Loucy (cell line): ENCODE results near the gene CDH13.
A peak's percentile ranks its signal among the peaks of the same experiment; 100 is the strongest.

ENCODE experiments used
- H2AFZ ChIP-seq: fragments of 200-600 bp; sonication (generic); 2 replicates; pipeline ENCODE4 v1.6.0; 2016; ENCODE audit warnings: antibody characterized with exemption, mild to moderate bottlenecking, low read length, moderate library complexity
- H3F3A ChIP-seq: fragments of 200-600 bp; 2 replicates; pipeline ENCODE4 v1.6.0; 2016; ENCODE audit warnings: antibody characterized with exemption, low read depth, mild to moderate bottlenecking
- H3K27me3 ChIP-seq: fragments of 200-600 bp; sonication (generic); 2 replicates; pipeline ENCODE4 v1.6.1; 2014; ENCODE audit warnings: low read length, mild to moderate bottlenecking; ENCODE audit not compliant: insufficient read depth, poor library complexity, severe bottlenecking
- H3K36me3 ChIP-seq: fragments of 200-600 bp; sonication (generic); 2 replicates; pipeline ENCODE4 v1.6.1; 2016; ENCODE audit warnings: low read length; ENCODE audit not compliant: insufficient read depth
- H3K4me1 ChIP-seq: fragments of 200-600 bp; sonication (generic); 2 replicates; pipeline ENCODE4 v1.5.1; 2014; ENCODE audit warnings: low read length, mild to moderate bottlenecking; ENCODE audit not compliant: insufficient read depth, poor library complexity, severe bottlenecking
- H3K4me2 ChIP-seq: fragments of 200-600 bp; sonication (generic); 2 replicates; pipeline ENCODE4 v1.6.0; 2014; ENCODE audit warnings: antibody characterized with exemption, low read length, low read depth, mild to moderate bottlenecking; ENCODE audit not compliant: poor library complexity, severe bottlenecking
- H3K4me3 ChIP-seq: fragments of 200-600 bp; sonication (generic); 2 replicates; pipeline ENCODE4 v1.5.1; 2014; ENCODE audit warnings: low read length, mild to moderate bottlenecking, mixed read lengths; ENCODE audit not compliant: poor library complexity, severe bottlenecking
- H3K79me2 ChIP-seq: fragments of 200-600 bp; sonication (generic); 2 replicates; pipeline ENCODE4 v1.6.1; 2014; ENCODE audit warnings: low read length; ENCODE audit not compliant: insufficient read depth
- H3K9ac ChIP-seq: fragments of 200-600 bp; sonication (generic); 2 replicates; pipeline ENCODE4 v1.6.0; 2014; ENCODE audit warnings: mild to moderate bottlenecking, low read depth, low read length, moderate library complexity; ENCODE audit not compliant: poor library complexity, severe bottlenecking
- H3K9me2 ChIP-seq: fragments of 200-600 bp; sonication (generic); replicated peaks from 2 replicates; pipeline ENCODE4 v1.6.1; 2016; ENCODE audit warnings: low read depth, low read length, mixed read lengths
- H3K9me3 ChIP-seq: fragments of 200-600 bp; sonication (generic); 2 replicates; pipeline ENCODE4 v1.6.1; 2014; ENCODE audit warnings: mild to moderate bottlenecking, antibody characterized with exemption, low read length, low read depth; ENCODE audit not compliant: insufficient read depth
- H4K20me1 ChIP-seq: fragments of 200-600 bp; sonication (generic); 2 replicates; pipeline ENCODE4 v1.6.0; 2014; ENCODE audit warnings: antibody characterized with exemption, low read length, mild to moderate bottlenecking; ENCODE audit not compliant: insufficient read depth, poor library complexity, severe bottlenecking
- EZH2phosphoT487 ChIP-seq: fragments of 200-600 bp; IDR thresholded peaks from 2 replicates; pipeline ENCODE4 v1.6.1; 2018; ENCODE audit warnings: antibody characterized with exemption, mild to moderate bottlenecking, moderate library complexity, borderline replicate concordance
- TF ChIP-seq, protein P1 (sequence below): fragments of 200-600 bp; sonication (generic); conservative IDR thresholded peaks from 2 replicates; pipeline ENCODE4 v1.5.1; 2014; ENCODE audit warnings: mild to moderate bottlenecking, antibody characterized with exemption, low read length

Gene CDH13

DNA sequence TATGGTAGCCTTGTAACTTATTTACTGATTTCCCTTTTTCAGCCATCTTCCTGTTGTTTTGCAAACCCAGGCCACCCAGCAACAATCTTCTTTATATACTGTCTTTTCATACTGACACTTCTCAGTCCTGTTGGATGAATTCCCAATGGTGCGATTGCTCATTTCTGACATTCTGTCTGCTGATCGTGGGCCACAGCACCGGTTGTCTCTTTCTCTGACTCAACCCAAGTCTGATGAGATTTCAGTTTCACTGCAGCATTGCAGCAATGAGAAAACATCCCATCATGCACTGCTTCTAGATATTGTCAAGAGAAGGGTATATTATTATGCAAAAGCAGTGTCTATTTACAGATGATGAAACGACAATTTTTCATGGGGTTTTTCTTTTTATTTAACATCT is 831.8 kb downstream of the CDH13 start:
- Histone ChIP-seq H3K4me2 (no peak overlapping the region), H3K36me3 (no peaks in the 10 kb centered on the region), H3K27me3 (no peaks in the 10 kb centered on the region), H3K4me1 (no peaks in the 10 kb centered on the region), H2AFZ (no peak overlapping the region), H3F3A (no peaks in the 10 kb centered on the region), H3K79me2 (no peaks in the 10 kb centered on the region), H3K9me2 (no peaks in the 10 kb centered on the region), H3K9me3 (no peaks in the 10 kb centered on the region), H4K20me1 (no peaks in the 10 kb centered on the region), H3K4me3 (no peak overlapping the region), H3K9ac (no peak overlapping the region)
- TF ChIP-seq, protein P1, sequence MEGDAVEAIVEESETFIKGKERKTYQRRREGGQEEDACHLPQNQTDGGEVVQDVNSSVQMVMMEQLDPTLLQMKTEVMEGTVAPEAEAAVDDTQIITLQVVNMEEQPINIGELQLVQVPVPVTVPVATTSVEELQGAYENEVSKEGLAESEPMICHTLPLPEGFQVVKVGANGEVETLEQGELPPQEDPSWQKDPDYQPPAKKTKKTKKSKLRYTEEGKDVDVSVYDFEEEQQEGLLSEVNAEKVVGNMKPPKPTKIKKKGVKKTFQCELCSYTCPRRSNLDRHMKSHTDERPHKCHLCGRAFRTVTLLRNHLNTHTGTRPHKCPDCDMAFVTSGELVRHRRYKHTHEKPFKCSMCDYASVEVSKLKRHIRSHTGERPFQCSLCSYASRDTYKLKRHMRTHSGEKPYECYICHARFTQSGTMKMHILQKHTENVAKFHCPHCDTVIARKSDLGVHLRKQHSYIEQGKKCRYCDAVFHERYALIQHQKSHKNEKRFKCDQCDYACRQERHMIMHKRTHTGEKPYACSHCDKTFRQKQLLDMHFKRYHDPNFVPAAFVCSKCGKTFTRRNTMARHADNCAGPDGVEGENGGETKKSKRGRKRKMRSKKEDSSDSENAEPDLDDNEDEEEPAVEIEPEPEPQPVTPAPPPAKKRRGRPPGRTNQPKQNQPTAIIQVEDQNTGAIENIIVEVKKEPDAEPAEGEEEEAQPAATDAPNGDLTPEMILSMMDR, result no peak

DNA sequence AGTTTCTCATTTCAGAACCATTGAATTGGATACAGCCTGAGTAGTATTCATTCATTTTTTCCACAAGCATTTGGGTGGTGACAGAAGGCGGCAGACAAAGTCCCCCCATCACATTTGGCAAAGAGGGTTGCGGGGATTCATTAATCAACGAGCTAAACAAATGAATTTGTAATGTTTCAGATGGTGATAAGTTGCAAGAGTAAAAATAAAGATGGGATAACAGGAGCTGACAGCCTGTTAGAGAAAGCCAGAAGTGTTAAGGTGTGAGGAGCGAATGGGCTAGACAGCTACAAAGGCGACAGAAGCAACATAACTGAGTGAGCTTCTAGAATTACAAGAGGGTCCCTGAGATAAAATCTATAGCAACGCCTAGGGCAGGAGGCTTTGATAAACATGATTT is 838.2 kb downstream of the CDH13 start:
- Histone ChIP-seq H3K4me2 (no peak overlapping the region), H3K9me2 (no peaks in the 10 kb centered on the region), H4K20me1 (no peaks in the 10 kb centered on the region), H3K9me3 (no peaks in the 10 kb centered on the region), H3K27me3 (no peaks in the 10 kb centered on the region), H3K4me3 (no peak overlapping the region), H3F3A (no peaks in the 10 kb centered on the region), H3K79me2 (no peaks in the 10 kb centered on the region), H3K36me3 (no peaks in the 10 kb centered on the region), H3K9ac (no peak overlapping the region), H3K4me1 (peaks cover under 1% of the 10 kb centered on the region), H2AFZ (no peak overlapping the region)
- no peak for TF ChIP-seq EZH2phosphoT487
- TF ChIP-seq, protein P1, result no peak

DNA sequence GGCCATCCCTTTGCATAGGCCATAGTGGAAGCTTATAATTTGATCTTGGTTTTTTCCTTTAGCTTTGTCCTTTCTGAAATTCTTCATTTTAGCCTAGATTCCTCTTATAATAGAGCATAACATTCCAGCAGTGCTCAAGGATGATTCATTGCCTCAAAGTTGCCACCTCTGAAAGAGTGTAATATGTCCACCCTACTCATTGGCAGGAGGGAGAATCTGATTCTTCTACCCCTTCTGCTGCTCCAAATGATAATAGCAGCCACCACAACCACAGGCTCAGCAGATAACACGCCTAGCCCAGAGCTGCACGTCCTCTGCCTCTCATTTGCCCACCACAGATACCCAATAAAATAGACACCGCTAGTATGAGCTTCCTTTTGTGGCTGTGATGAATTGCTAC is 843.6 kb downstream of the CDH13 start:
- Histone ChIP-seq H3K9me3 (no peaks in the 10 kb centered on the region), H3K9ac (no peak overlapping the region), H3K4me1 (peaks cover 9% of the 10 kb centered on the region), H3K36me3 (no peaks in the 10 kb centered on the region), H3K27me3 (no peaks in the 10 kb centered on the region), H3K79me2 (no peaks in the 10 kb centered on the region), H3K4me2 (peak overlapping the region; percentile 23), H4K20me1 (no peaks in the 10 kb centered on the region), H3K4me3 (no peak overlapping the region), H2AFZ (no peak overlapping the region), H3K9me2 (no peaks in the 10 kb centered on the region), H3F3A (no peaks in the 10 kb centered on the region)
- TF ChIP-seq, protein P1, result no peak
- no peak for TF ChIP-seq EZH2phosphoT487
